K562 (cell line): ENCODE measurements around the gene NOTCH3.

Source experiments
- BHLHE40 ChIP-seq: IDR thresholded peaks from 2 replicates; pipeline ENCODE4 v1.6.1; 2011; ENCODE audit warnings: low read length, improper control_type of control experiment
- MXI1 ChIP-seq: IDR thresholded peaks from 2 replicates; pipeline ENCODE4 v1.6.1; 2011; ENCODE audit warnings: low read depth, mild to moderate bottlenecking, improper control_type of control experiment, low read length
- POLR2AphosphoS5 ChIP-seq: IDR thresholded peaks from 2 replicates; pipeline ENCODE4 v1.6.1; 2011; ENCODE audit warnings: mild to moderate bottlenecking, low read depth, low read length, moderate library complexity; ENCODE audit not compliant: control insufficient read depth, insufficient read depth
- RBBP5 ChIP-seq: fragments of 200-600 bp; sonication (generic); IDR thresholded peaks from 2 replicates; pipeline ENCODE4 v1.6.1; 2012; ENCODE audit warnings: borderline replicate concordance, mild to moderate bottlenecking, low read length, control low read depth, inconsistent platforms; ENCODE audit not compliant: insufficient read depth, poor library complexity, severe bottlenecking
- SMC3 ChIP-seq: conservative IDR thresholded peaks from 2 replicates; pipeline ENCODE4 v1.6.1; 2011; ENCODE audit warnings: low read depth, low read length, improper control_type of control experiment; ENCODE audit not compliant: insufficient read depth
- ZBTB7A ChIP-seq: IDR thresholded peaks from 2 replicates; pipeline ENCODE4 v1.6.1; 2011; ENCODE audit warnings: low read depth, mild to moderate bottlenecking, low read length, moderate library complexity, borderline replicate concordance; ENCODE audit not compliant: control insufficient read depth
- ZNF239 ChIP-seq: fragments of 250-450 bp; sonication (Bioruptor Pico); IDR thresholded peaks from 2 replicates; pipeline ENCODE4 v1.4.0; 2020; ENCODE audit warnings: mild to moderate bottlenecking
- TF ChIP-seq, protein P1 (sequence below), 3 experiments: IDR thresholded peaks in 2 of 3; conservative IDR thresholded peaks in 1 of 3; 2 replicates each; pipeline ENCODE4 v1.5.1; 2011 to 2012; ENCODE audit warnings: low read length in 3 of 3, mild to moderate bottlenecking in 3 of 3, control low read depth in 2 of 3, improper control_type of control experiment in 1 of 3, inconsistent platforms in 1 of 3, low read depth in 1 of 3, mixed read lengths in 1 of 3, moderate library complexity in 1 of 3; ENCODE audit not compliant: insufficient read depth in 2 of 3
- TF ChIP-seq, protein P2 (sequence below): fragments of 250-450 bp; sonication (Bioruptor Pico); IDR thresholded peaks from 2 replicates; pipeline ENCODE4 v1.5.0; 2020; ENCODE audit warnings: mild to moderate bottlenecking, borderline replicate concordance
- TF ChIP-seq, protein P3 (sequence below): fragments of 250-450 bp; sonication (Bioruptor Pico); IDR thresholded peaks from 2 replicates; pipeline ENCODE4 v1.8.0; 2022; ENCODE audit warnings: moderate library complexity, mild to moderate bottlenecking, inconsistent platforms

DNA sequence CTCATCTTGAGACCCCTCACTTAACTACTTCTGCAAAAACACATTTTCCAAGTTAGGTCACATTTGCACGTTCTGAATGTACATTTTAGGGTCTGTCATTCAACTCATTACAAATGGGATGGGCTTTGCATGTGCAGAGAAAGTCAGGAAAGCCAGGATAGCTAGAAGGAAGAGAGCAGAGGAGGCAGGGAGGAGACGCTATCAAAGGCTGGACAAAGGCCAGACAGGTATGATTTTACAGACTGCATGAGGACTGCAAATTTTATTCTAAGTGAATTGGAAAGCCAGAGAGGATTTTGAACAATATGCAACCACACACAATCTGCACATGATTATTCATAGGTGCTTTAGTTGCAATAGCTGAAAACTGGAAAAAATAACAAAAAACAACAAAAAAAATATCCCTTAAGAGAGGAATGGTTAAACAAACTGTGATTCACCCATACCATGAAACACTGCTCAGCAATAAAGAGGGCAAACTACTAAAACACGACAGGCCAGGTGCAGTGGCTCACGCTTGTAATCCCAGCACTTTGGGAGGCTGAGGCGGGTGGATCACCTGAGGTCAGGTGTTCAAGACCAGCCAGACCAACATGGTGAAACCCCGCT is 72.5 kb downstream of the NOTCH3 start:
- TF ChIP-seq MXI1 (no peak), BHLHE40 (no peak), RBBP5 (no peak), SMC3 (no peak), ZNF239 (CRISPR knock-in tag) (no peak), ZBTB7A (no peak), POLR2AphosphoS5 (no peak)
- TF ChIP-seq, protein P1, sequence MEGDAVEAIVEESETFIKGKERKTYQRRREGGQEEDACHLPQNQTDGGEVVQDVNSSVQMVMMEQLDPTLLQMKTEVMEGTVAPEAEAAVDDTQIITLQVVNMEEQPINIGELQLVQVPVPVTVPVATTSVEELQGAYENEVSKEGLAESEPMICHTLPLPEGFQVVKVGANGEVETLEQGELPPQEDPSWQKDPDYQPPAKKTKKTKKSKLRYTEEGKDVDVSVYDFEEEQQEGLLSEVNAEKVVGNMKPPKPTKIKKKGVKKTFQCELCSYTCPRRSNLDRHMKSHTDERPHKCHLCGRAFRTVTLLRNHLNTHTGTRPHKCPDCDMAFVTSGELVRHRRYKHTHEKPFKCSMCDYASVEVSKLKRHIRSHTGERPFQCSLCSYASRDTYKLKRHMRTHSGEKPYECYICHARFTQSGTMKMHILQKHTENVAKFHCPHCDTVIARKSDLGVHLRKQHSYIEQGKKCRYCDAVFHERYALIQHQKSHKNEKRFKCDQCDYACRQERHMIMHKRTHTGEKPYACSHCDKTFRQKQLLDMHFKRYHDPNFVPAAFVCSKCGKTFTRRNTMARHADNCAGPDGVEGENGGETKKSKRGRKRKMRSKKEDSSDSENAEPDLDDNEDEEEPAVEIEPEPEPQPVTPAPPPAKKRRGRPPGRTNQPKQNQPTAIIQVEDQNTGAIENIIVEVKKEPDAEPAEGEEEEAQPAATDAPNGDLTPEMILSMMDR (IDR thresholded peaks at IDR 0.05 in 2 of 3, conservative IDR thresholded peaks at IDR 0.05 in 1 of 3; ENCODE audit: insufficient read depth in 2 of 3, low read depth in 1 of 3, low read length in 3 of 3), result no peak
- TF ChIP-seq, protein P2, sequence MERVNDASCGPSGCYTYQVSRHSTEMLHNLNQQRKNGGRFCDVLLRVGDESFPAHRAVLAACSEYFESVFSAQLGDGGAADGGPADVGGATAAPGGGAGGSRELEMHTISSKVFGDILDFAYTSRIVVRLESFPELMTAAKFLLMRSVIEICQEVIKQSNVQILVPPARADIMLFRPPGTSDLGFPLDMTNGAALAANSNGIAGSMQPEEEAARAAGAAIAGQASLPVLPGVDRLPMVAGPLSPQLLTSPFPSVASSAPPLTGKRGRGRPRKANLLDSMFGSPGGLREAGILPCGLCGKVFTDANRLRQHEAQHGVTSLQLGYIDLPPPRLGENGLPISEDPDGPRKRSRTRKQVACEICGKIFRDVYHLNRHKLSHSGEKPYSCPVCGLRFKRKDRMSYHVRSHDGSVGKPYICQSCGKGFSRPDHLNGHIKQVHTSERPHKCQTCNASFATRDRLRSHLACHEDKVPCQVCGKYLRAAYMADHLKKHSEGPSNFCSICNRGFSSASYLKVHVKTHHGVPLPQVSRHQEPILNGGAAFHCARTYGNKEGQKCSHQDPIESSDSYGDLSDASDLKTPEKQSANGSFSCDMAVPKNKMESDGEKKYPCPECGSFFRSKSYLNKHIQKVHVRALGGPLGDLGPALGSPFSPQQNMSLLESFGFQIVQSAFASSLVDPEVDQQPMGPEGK, result no peak
- TF ChIP-seq, protein P3, sequence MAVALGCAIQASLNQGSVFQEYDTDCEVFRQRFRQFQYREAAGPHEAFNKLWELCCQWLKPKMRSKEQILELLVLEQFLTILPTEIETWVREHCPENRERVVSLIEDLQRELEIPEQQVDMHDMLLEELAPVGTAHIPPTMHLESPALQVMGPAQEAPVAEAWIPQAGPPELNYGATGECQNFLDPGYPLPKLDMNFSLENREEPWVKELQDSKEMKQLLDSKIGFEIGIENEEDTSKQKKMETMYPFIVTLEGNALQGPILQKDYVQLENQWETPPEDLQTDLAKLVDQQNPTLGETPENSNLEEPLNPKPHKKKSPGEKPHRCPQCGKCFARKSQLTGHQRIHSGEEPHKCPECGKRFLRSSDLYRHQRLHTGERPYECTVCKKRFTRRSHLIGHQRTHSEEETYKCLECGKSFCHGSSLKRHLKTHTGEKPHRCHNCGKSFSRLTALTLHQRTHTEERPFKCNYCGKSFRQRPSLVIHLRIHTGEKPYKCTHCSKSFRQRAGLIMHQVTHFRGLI (CRISPR knock-in tag), result no peak
